SK-N-SH (cell line): ENCODE measurements around the gene RASA3.

Source experiments
- CTCF ChIP-seq: fragments of 200-600 bp; sonication (generic); IDR thresholded peaks from 2 replicates; pipeline ENCODE4 v1.6.1; 2017; ENCODE audit warnings: antibody characterized with exemption, mild to moderate bottlenecking, moderate library complexity
- GABPA ChIP-seq: IDR thresholded peaks from 2 replicates; pipeline ENCODE4 v1.4.0; 2012; ENCODE audit warnings: low read depth, mild to moderate bottlenecking

GRCh38 chr13:114097893-114098688 lies 34.3 kb downstream of the RASA3 start:
- TF ChIP-seq GABPA (no peak), CTCF (no peak)
